Dendritic cell treated with granulocyte-macrophage colony-stimulating factor and Interleukin-4, amounts not matched to agents 40 ng/mL and 50 ng/mL, for 4 days (primary cell): ENCODE measurements around the gene RGSL1.
"Not testable (repeated sequence)": the region's sequence is repeated elsewhere in the genome, so short reads cannot be mapped to it uniquely, and the experiment has no call there.

ENCODE experiments used
- H3K27ac Mint-ChIP-seq: one replicate; pipeline ENCODE4 v1.8.0; 2022; ENCODE audit warnings: mild to moderate bottlenecking, mixed read lengths
- H3K27me3 Mint-ChIP-seq: one replicate; pipeline ENCODE4 v1.8.0; 2022; ENCODE audit warnings: mild to moderate bottlenecking, mixed read lengths
- H3K36me3 Mint-ChIP-seq: one replicate; pipeline ENCODE4 v1.8.0; 2022; ENCODE audit warnings: low read depth, mixed read lengths
- H3K4me1 Mint-ChIP-seq: one replicate; pipeline ENCODE4 v1.8.0; 2022; ENCODE audit warnings: low read depth, mixed read lengths
- H3K4me3 Mint-ChIP-seq: one replicate; pipeline ENCODE4 v1.8.0; 2022; ENCODE audit warnings: mild to moderate bottlenecking, moderate library complexity, mixed read lengths
- H3K9me3 Mint-ChIP-seq: one replicate; pipeline ENCODE4 v1.8.0; 2022; ENCODE audit warnings: mixed read lengths
- intact Hi-C: fragments of 100-400 bp; cut with micrococcal nuclease; formaldehyde crosslinking; loops from one replicate; pipeline ENCODE4 v1.15.0; 2022

The RGSL1 gene

GRCh38 chr1:182430263-182431068, 19.5 kb upstream of the RGSL1 start:
- Mint-ChIP-seq H3K4me3 (no peak overlapping the region), H3K36me3 (no peaks in the 10 kb centered on the region), H3K9me3 (no peaks in the 10 kb centered on the region), H3K27me3 (peaks cover 2% of the 10 kb centered on the region), H3K4me1 (peaks cover 13% of the 10 kb centered on the region), H3K27ac (no peak overlapping the region)
- intact Hi-C loops, result no loop called here

- H3K4me1 Mint-ChIP-seq, result peaks cover 13% of the 10 kb centered on the region
- no peaks in the 10 kb centered on the region for H3K36me3 Mint-ChIP-seq
- no peaks in the 10 kb centered on the region for H3K9me3 Mint-ChIP-seq
- intact Hi-C loops, result no loop called here
- H3K27me3 Mint-ChIP-seq, result peaks cover 2% of the 10 kb centered on the region
- H3K27ac Mint-ChIP-seq, result no peak overlapping the region
- H3K4me3 Mint-ChIP-seq, result no peak overlapping the region
Observed at GRCh38 chr1:182431278-182431677, 18.7 kb upstream of the RGSL1 start.

- no peaks in the 10 kb centered on the region for H3K36me3 Mint-ChIP-seq
- peaks cover 2% of the 10 kb centered on the region for H3K27me3 Mint-ChIP-seq
- no peak overlapping the region for H3K4me3 Mint-ChIP-seq
- intact Hi-C loops, result no loop called here
- no peak overlapping the region for H3K27ac Mint-ChIP-seq
- peaks cover 13% of the 10 kb centered on the region for H3K9me3 Mint-ChIP-seq
- H3K4me1 Mint-ChIP-seq, result peaks cover 13% of the 10 kb centered on the region
Observed at GRCh38 chr1:182433580-182433979, 16.4 kb upstream of the RGSL1 start.

- no peaks in the 10 kb centered on the region for H3K27me3 Mint-ChIP-seq
- H3K4me1 Mint-ChIP-seq, result no peaks in the 10 kb centered on the region
- H3K27ac Mint-ChIP-seq, result no peak overlapping the region
- no peaks in the 10 kb centered on the region for H3K36me3 Mint-ChIP-seq
- no peak overlapping the region for H3K4me3 Mint-ChIP-seq
- peaks cover 15% of the 10 kb centered on the region for H3K9me3 Mint-ChIP-seq
- intact Hi-C loops, result no loop called here
Observed at GRCh38 chr1:182438326-182438725, 11.6 kb upstream of the RGSL1 start.

GRCh38 chr1:182441719-182442118, 8.2 kb upstream of the RGSL1 start:
- no peak overlapping the region for H3K27ac Mint-ChIP-seq
- no peak overlapping the region for H3K4me3 Mint-ChIP-seq
- H3K27me3 Mint-ChIP-seq, result no peaks in the 10 kb centered on the region
- no peaks in the 10 kb centered on the region for H3K4me1 Mint-ChIP-seq
- peaks cover 15% of the 10 kb centered on the region for H3K9me3 Mint-ChIP-seq
- intact Hi-C loops, result loop anchor here (10.0 kb wide), 1 partner anchor 143 kb away; the partner anchor contains the start of gene RNASEL
- no peaks in the 10 kb centered on the region for H3K36me3 Mint-ChIP-seq

- H3K36me3 Mint-ChIP-seq, result no peaks in the 10 kb centered on the region
- H3K4me1 Mint-ChIP-seq, result no peaks in the 10 kb centered on the region
- H3K27ac Mint-ChIP-seq, result no peak overlapping the region
- H3K27me3 Mint-ChIP-seq, result no peaks in the 10 kb centered on the region
- peaks cover 15% of the 10 kb centered on the region for H3K9me3 Mint-ChIP-seq
- intact Hi-C loops, result loop anchor here (10.0 kb wide), 1 partner anchor 142 kb away; the partner anchor contains the start of gene RNASEL
- H3K4me3 Mint-ChIP-seq, result no peak overlapping the region
Observed at GRCh38 chr1:182442333-182442732, 7.6 kb upstream of the RGSL1 start.

- intact Hi-C loops, result loop anchor here (10.0 kb wide), 1 partner anchor 140 kb away; the partner anchor contains the start of gene RNASEL
- no peak overlapping the region for H3K4me3 Mint-ChIP-seq
- H3K27ac Mint-ChIP-seq, result no peak overlapping the region
- no peaks in the 10 kb centered on the region for H3K27me3 Mint-ChIP-seq
- H3K9me3 Mint-ChIP-seq, result no peaks in the 10 kb centered on the region
- H3K36me3 Mint-ChIP-seq, result no peaks in the 10 kb centered on the region
- H3K4me1 Mint-ChIP-seq, result no peaks in the 10 kb centered on the region
Observed at GRCh38 chr1:182444497-182444896, 5.4 kb upstream of the RGSL1 start.

- intact Hi-C loops, result loop anchor here (10.0 kb wide), 1 partner anchor 139 kb away; the partner anchor contains the start of gene RNASEL
- no peaks in the 10 kb centered on the region for H3K4me1 Mint-ChIP-seq
- H3K4me3 Mint-ChIP-seq, result no peak overlapping the region
- no peaks in the 10 kb centered on the region for H3K27me3 Mint-ChIP-seq
- H3K27ac Mint-ChIP-seq, result no peak overlapping the region
- H3K9me3 Mint-ChIP-seq, result no peaks in the 10 kb centered on the region
- H3K36me3 Mint-ChIP-seq, result no peaks in the 10 kb centered on the region
Observed at GRCh38 chr1:182446033-182446669, 3.8 kb upstream of the RGSL1 start.

GRCh38 chr1:182447124-182447523, 2.8 kb upstream of the RGSL1 start:
- intact Hi-C loops, result loop anchor here (10.0 kb wide), 1 partner anchor 138 kb away; the partner anchor contains the start of gene RNASEL

GRCh38 chr1:182447660-182448059, 2.3 kb upstream of the RGSL1 start:
- no peaks in the 10 kb centered on the region for H3K27me3 Mint-ChIP-seq
- H3K9me3 Mint-ChIP-seq, result no peaks in the 10 kb centered on the region
- no peaks in the 10 kb centered on the region for H3K4me1 Mint-ChIP-seq
- no peak overlapping the region for H3K4me3 Mint-ChIP-seq
- no peaks in the 10 kb centered on the region for H3K36me3 Mint-ChIP-seq
- no peak overlapping the region for H3K27ac Mint-ChIP-seq
- intact Hi-C loops, result loop anchor here (10.0 kb wide), 1 partner anchor 137 kb away; the partner anchor contains the start of gene RNASEL

More at GRCh38 chr1:182447124-182447523, 2.8 kb upstream of the RGSL1 start:
- H3K36me3 Mint-ChIP-seq, H3K27me3 Mint-ChIP-seq, H3K9me3 Mint-ChIP-seq, H3K4me3 Mint-ChIP-seq, H3K27ac Mint-ChIP-seq, H3K4me1 Mint-ChIP-seq: not testable (repeated sequence)

- Mint-ChIP-seq H3K36me3 (no peaks in the 10 kb centered on the region), H3K27me3 (no peaks in the 10 kb centered on the region), H3K27ac (no peak overlapping the region), H3K4me1 (peaks cover 6% of the 10 kb centered on the region), H3K4me3 (no peak overlapping the region), H3K9me3 (no peaks in the 10 kb centered on the region)
- intact Hi-C loops, result no loop called here
Observed at GRCh38 chr1:182453631-182454030, 3.7 kb downstream of the RGSL1 start.

- no peak overlapping the region for H3K4me3 Mint-ChIP-seq
- H3K27ac Mint-ChIP-seq, result no peak overlapping the region
- no peaks in the 10 kb centered on the region for H3K27me3 Mint-ChIP-seq
- no peaks in the 10 kb centered on the region for H3K9me3 Mint-ChIP-seq
- H3K36me3 Mint-ChIP-seq, result no peaks in the 10 kb centered on the region
- peaks cover 19% of the 10 kb centered on the region for H3K4me1 Mint-ChIP-seq
- intact Hi-C loops, result no loop called here
Observed at GRCh38 chr1:182457844-182458243, 7.9 kb downstream of the RGSL1 start.

- H3K27me3 Mint-ChIP-seq, result no peaks in the 10 kb centered on the region
- H3K9me3 Mint-ChIP-seq, result no peaks in the 10 kb centered on the region
- intact Hi-C loops, result no loop called here
- no peaks in the 10 kb centered on the region for H3K36me3 Mint-ChIP-seq
- H3K4me3 Mint-ChIP-seq, result no peak overlapping the region
- H3K27ac Mint-ChIP-seq, result no peak overlapping the region
- peaks cover 13% of the 10 kb centered on the region for H3K4me1 Mint-ChIP-seq
Observed at GRCh38 chr1:182459949-182460348, 10.0 kb downstream of the RGSL1 start.

- peaks cover 13% of the 10 kb centered on the region for H3K4me1 Mint-ChIP-seq
- H3K27ac Mint-ChIP-seq, result no peak overlapping the region
- H3K9me3 Mint-ChIP-seq, result no peaks in the 10 kb centered on the region
- H3K4me3 Mint-ChIP-seq, result no peak overlapping the region
- H3K36me3 Mint-ChIP-seq, result no peaks in the 10 kb centered on the region
- H3K27me3 Mint-ChIP-seq, result no peaks in the 10 kb centered on the region
- intact Hi-C loops, result no loop called here
Observed at GRCh38 chr1:182460550-182460951, 10.6 kb downstream of the RGSL1 start.
